HepG2 (cell line): ENCODE measurements around the gene MSRB2. TPM values are rescaled to one million over a fixed set of nuclear protein-coding genes. Genes with fewer than 3 reads are reported as not detected.
A peak's percentile ranks its signal among the peaks of the same experiment; 100 is the strongest.

Experiments used
- AGO2 ChIP-seq: fragments of 200-400 bp; formaldehyde crosslinking; optimal IDR thresholded peaks from 2 replicates; pipeline ENCODE3; 2017; ENCODE audit warnings: mild to moderate bottlenecking, low read depth, low read length, moderate library complexity
- AHDC1 ChIP-seq: sonication (generic); formaldehyde crosslinking; IDR thresholded peaks from 2 replicates; pipeline ENCODE4 v1.5.1; 2020; ENCODE audit warnings: mild to moderate bottlenecking, missing genetic modification reagents, borderline replicate concordance
- CHD2 ChIP-seq: IDR thresholded peaks from 2 replicates; pipeline ENCODE4 v1.6.1; 2011; ENCODE audit warnings: low read depth, low read length, improper control_type of control experiment
- CREM ChIP-seq, 2 experiments: sonication (generic) in 1 of 2; formaldehyde crosslinking in 1 of 2; IDR thresholded peaks; 2 replicates each; pipeline versions ENCODE4 v1.4.0 to v1.6.1; 2016 to 2020; ENCODE audit warnings: antibody characterized with exemption in 1 of 2, mild to moderate bottlenecking in 1 of 2, missing genetic modification reagents in 1 of 2
- DPF2 ChIP-seq: sonication (generic); formaldehyde crosslinking; IDR thresholded peaks from 2 replicates; pipeline ENCODE4 v1.4.0; 2020; ENCODE audit warnings: mild to moderate bottlenecking, low read depth, missing genetic modification reagents, borderline replicate concordance
- ELF3 ChIP-seq: IDR thresholded peaks from 2 replicates; pipeline ENCODE4 v1.6.1; 2016; ENCODE audit warnings: missing genetic modification reagents, missing compliant biosample characterization
- EP300 ChIP-seq, 3 experiments: sonication (generic) in 1 of 3; formaldehyde crosslinking in 1 of 3; IDR thresholded peaks; 2 replicates each; pipeline versions ENCODE4 v1.5.1 to v1.6.1; 2011 to 2020; ENCODE audit warnings: low read depth in 2 of 3, low read length in 2 of 3, borderline replicate concordance in 1 of 3, improper control_type of control experiment in 1 of 3, mild to moderate bottlenecking in 1 of 3, missing genetic modification reagents in 1 of 3, moderate library complexity in 1 of 3
- ETV5 ChIP-seq: IDR thresholded peaks from 2 replicates; pipeline ENCODE4 v1.6.1; 2018; ENCODE audit warnings: missing biosample characterization, missing genetic modification reagents, inconsistent platforms, borderline replicate concordance
- FOSL2 ChIP-seq: sonication (generic); formaldehyde crosslinking; IDR thresholded peaks from 2 replicates; pipeline ENCODE4 v1.4.0; 2020; ENCODE audit warnings: missing genetic modification reagents
- FOXA3 ChIP-seq: IDR thresholded peaks from 2 replicates; pipeline ENCODE4 v1.6.1; 2016; ENCODE audit warnings: missing genetic modification reagents, missing compliant biosample characterization
- KAT7 ChIP-seq: IDR thresholded peaks from 2 replicates; pipeline ENCODE4 v1.6.1; 2018; ENCODE audit warnings: borderline replicate concordance, missing compliant biosample characterization
- MXD4 ChIP-seq: IDR thresholded peaks from 2 replicates; pipeline ENCODE4 v1.6.1; 2016; ENCODE audit warnings: mild to moderate bottlenecking, missing biosample characterization, missing genetic modification reagents
- PAF1 ChIP-seq: IDR thresholded peaks from 2 replicates; pipeline ENCODE4 v1.6.1; 2016; ENCODE audit warnings: missing genetic modification reagents, missing compliant biosample characterization
- POLR2G ChIP-seq: fragments of 200-400 bp; formaldehyde crosslinking; IDR thresholded peaks from 2 replicates; pipeline ENCODE4 v1.6.1; 2018; ENCODE audit warnings: mild to moderate bottlenecking, low read depth, low read length, moderate library complexity
- TCF7L2 ChIP-seq: IDR thresholded peaks from 2 replicates; pipeline ENCODE4 v1.6.1; 2011; ENCODE audit warnings: mild to moderate bottlenecking, low read depth, low read length, moderate library complexity
- TEAD3 ChIP-seq: optimal IDR thresholded peaks from 2 replicates; pipeline ENCODE3; 2016; ENCODE audit warnings: borderline replicate concordance
- ZBTB25 ChIP-seq: IDR thresholded peaks from 2 replicates; pipeline ENCODE4 v1.6.1; 2018; ENCODE audit warnings: missing genetic modification reagents
- ZEB1 ChIP-seq: IDR thresholded peaks from 2 replicates; pipeline ENCODE4 v1.6.1; 2012; ENCODE audit warnings: mild to moderate bottlenecking, low read depth, inconsistent platforms; ENCODE audit not compliant: insufficient replicate concordance
- ZNF264 ChIP-seq: sonication (generic); formaldehyde crosslinking; IDR thresholded peaks from 2 replicates; pipeline ENCODE4 v1.4.0; 2020; ENCODE audit warnings: missing genetic modification reagents
- ZNF432 ChIP-seq: sonication (generic); formaldehyde crosslinking; IDR thresholded peaks from 2 replicates; pipeline ENCODE4 v1.5.0; 2020; ENCODE audit warnings: missing genetic modification reagents, mild to moderate bottlenecking, borderline replicate concordance
- ZNF749 ChIP-seq: sonication (generic); formaldehyde crosslinking; IDR thresholded peaks from 2 replicates; pipeline ENCODE4 v1.8.0; 2022; ENCODE audit warnings: mild to moderate bottlenecking, missing genetic modification reagents, moderate library complexity, borderline replicate concordance
- ZNF792 ChIP-seq: IDR thresholded peaks from 2 replicates; pipeline ENCODE4 v1.6.1; 2016
- ZNF883 ChIP-seq: sonication (generic); formaldehyde crosslinking; IDR thresholded peaks from 2 replicates; pipeline ENCODE4 v1.5.1; 2020; ENCODE audit warnings: mild to moderate bottlenecking, missing genetic modification reagents; ENCODE audit errors: not compliant biosample characterization
- polyA plus RNA-seq, 8 experiments: library from polyadenylated mRNA; depleted of rRNA in 3 of 8; stranded (reverse) in 7 of 8; unstranded in 1 of 8; fragments of >200 nt; fragmentation: Illumina TruSeq in 4 of 8; extraction: Trizol in 4 of 8; gene quantifications; 2 replicates each; pipeline versions ENCODE4 v1.2.1 to v1.2.3, GENCODE V29; 2011 to 2016; ENCODE audit warnings: low read depth in 4 of 8, missing spikeins in 1 of 8, mixed read lengths in 1 of 8; ENCODE audit not compliant: insufficient read depth in 1 of 8
- total RNA-seq, 5 experiments: library from RNA; depleted of rRNA; stranded (reverse); fragments of >200 nt; fragmentation: Illumina TruSeq; extraction: Trizol; gene quantifications; 2 replicates each; pipeline ENCODE4 v1.2.3, GENCODE V29; 2016; ENCODE audit warnings: low read depth in 1 of 5
- TF ChIP-seq, protein P1 (sequence below): sonication (generic); formaldehyde crosslinking; IDR thresholded peaks from 2 replicates; pipeline ENCODE4 v1.8.0; 2022; ENCODE audit warnings: missing genetic modification reagents, mild to moderate bottlenecking, borderline replicate concordance

The MSRB2 gene
- total and polyA plus RNA-seq, 2 of the 13 experiments (the other 11 are each of a cell fraction or from before 2014, with no cell fraction given) = 8.3 to 22.1 TPM

- TF ChIP-seq ZEB1 (no peak), FOSL2 (CRISPR knock-in tag) (peak; percentile 67), ZNF432 (CRISPR knock-in tag) (no peak), ZNF264 (CRISPR knock-in tag) (no peak), DPF2 (peak; percentile 62), ZNF792 (peak; percentile 52; the same call in 1 of the 2 replicates), KAT7 (CRISPR knock-in tag) (no peak), FOXA3 (CRISPR knock-in tag) (0 out of 2 replicates have a peak, but pooled peaks have one; percentile 25), ZNF749 (no peak), CHD2 (no peak), AHDC1 (peak; percentile 57; the same call in 1 of the 2 replicates), TCF7L2 (no peak), ETV5 (CRISPR knock-in tag) (peak; percentile 90), ZNF883 (CRISPR knock-in tag) (no peak), POLR2G (peak; percentile 34; the same call in 1 of the 2 replicates), TEAD3 (CRISPR knock-in tag) (peak; percentile 50), MXD4 (CRISPR knock-in tag) (no peak), CREM (IDR thresholded peaks at IDR 0.05) (0 out of 2 replicates have a peak, but pooled peaks have one; percentile 23), CREM (CRISPR knock-in tag; IDR thresholded peaks at IDR 0.05) (no peak), ZBTB25 (peak; percentile 37; the same call in 1 of the 2 replicates), ELF3 (CRISPR knock-in tag) (peak; percentile 77; the same call in 1 of the 2 replicates), AGO2 (no peak), EP300 (IDR thresholded peaks at IDR 0.05; ENCODE audit: low read depth in 2 of 2, low read length in 2 of 2) (peak in 1 of 2 experiments; percentile 44; a peak in 1 of 4 replicates), EP300 (CRISPR knock-in tag; IDR thresholded peaks at IDR 0.05; ENCODE audit: borderline replicate concordance) (no peak), PAF1 (CRISPR knock-in tag) (no peak)
- TF ChIP-seq, protein P1, sequence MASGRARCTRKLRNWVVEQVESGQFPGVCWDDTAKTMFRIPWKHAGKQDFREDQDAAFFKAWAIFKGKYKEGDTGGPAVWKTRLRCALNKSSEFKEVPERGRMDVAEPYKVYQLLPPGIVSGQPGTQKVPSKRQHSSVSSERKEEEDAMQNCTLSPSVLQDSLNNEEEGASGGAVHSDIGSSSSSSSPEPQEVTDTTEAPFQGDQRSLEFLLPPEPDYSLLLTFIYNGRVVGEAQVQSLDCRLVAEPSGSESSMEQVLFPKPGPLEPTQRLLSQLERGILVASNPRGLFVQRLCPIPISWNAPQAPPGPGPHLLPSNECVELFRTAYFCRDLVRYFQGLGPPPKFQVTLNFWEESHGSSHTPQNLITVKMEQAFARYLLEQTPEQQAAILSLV (CRISPR knock-in tag) = no peak
These were observed 4.4 kb downstream of the MSRB2 start (continued) for GRCh38 chr10:23099816-23100215.
